Iris pigment epithelial cell (primary cell): ENCODE results near the gene CHRNA4.
A peak's percentile ranks its signal among the peaks of the same experiment; 100 is the strongest.

ENCODE experiments used
- DNase-seq: peaks from one replicate; pipeline ENCODE4 v3.0.0-alpha.2; 2011; ENCODE audit warnings: low read depth

The CHRNA4 gene

GRCh38 chr20:63333241-63333836 is 27.8 kb downstream of the CHRNA4 start:
- no peak for DNase-seq

GRCh38 chr20:63332488-63333240 is 28.5 kb downstream of the CHRNA4 start:
- DNase-seq, result no peak

GRCh38 chr20:63331741-63332400 is 29.3 kb downstream of the CHRNA4 start:
- DNase-seq, result no peak

GRCh38 chr20:63330940-63331339 is 30.2 kb downstream of the CHRNA4 start:
- DNase-seq, result no peak

- DNase-seq, result no peak
Observed at GRCh38 chr20:63330084-63330760, 30.9 kb downstream of the CHRNA4 start.

GRCh38 chr20:63329331-63330083 is 31.6 kb downstream of the CHRNA4 start:
- no peak for DNase-seq

- no peak for DNase-seq
Observed at GRCh38 chr20:63328718-63329275, 32.4 kb downstream of the CHRNA4 start.

GRCh38 chr20:63328026-63328700 is 33.0 kb downstream of the CHRNA4 start:
- no peak for DNase-seq

GRCh38 chr20:63327231-63327745 is 33.9 kb downstream of the CHRNA4 start:
- no peak for DNase-seq

- DNase-seq, result no peak
Observed at GRCh38 chr20:63326314-63327230, 34.6 kb downstream of the CHRNA4 start.

GRCh38 chr20:63325554-63326313 is 35.4 kb downstream of the CHRNA4 start:
- no peak for DNase-seq

- DNase-seq, result no peak
Observed at GRCh38 chr20:63325021-63325471, 36.1 kb downstream of the CHRNA4 start.

- no peak for DNase-seq
Observed at GRCh38 chr20:63323357-63323981, 37.7 kb downstream of the CHRNA4 start.

GRCh38 chr20:63322933-63323273 is 38.2 kb downstream of the CHRNA4 start:
- no peak for DNase-seq

GRCh38 chr20:63322146-63322932 is 38.8 kb downstream of the CHRNA4 start:
- no peak for DNase-seq

- peak; percentile 5 for DNase-seq
Observed at GRCh38 chr20:63321148-63321831, 39.9 kb downstream of the CHRNA4 start.

- DNase-seq, result no peak
Observed at GRCh38 chr20:63320616-63321147, 40.5 kb downstream of the CHRNA4 start.
